Natural killer cell (primary cell): ENCODE results near the gene TACC3. TPM values are rescaled to one million over a fixed set of nuclear protein-coding genes. Genes with fewer than 3 reads are reported as not detected.

Experiments
- ATAC-seq, 3 donors: fragments of 150-1000 bp in 2 of 3; fragments of 200-7000 bp in 1 of 3; cut with Tn5 transposase; 1 replicate in 1 of 3; 2 replicates in 2 of 3; pipeline ENCODE4 v1.10.0; 2021; ENCODE audit warnings: mild to moderate bottlenecking in 2 of 3, moderate library complexity in 2 of 3
- DNase-seq, 2 donors: peaks; one replicate each; pipeline versions ENCODE4 v3.0.0 to v3.0.0-alpha.2; 2013 to 2021; ENCODE audit warnings: mixed read lengths in 1 of 2
- H3K27ac ChIP-seq: one replicate; pipeline ENCODE4 v1.5.1; 2013; ENCODE audit warnings: mild to moderate bottlenecking, low read length
- H3K27me3 ChIP-seq: one replicate; pipeline ENCODE4 v1.6.1; 2013; ENCODE audit warnings: low read length; ENCODE audit not compliant: control insufficient read depth, insufficient read depth
- H3K36me3 ChIP-seq: one replicate; pipeline ENCODE4 v1.6.1; 2013; ENCODE audit warnings: low read length; ENCODE audit not compliant: control insufficient read depth, insufficient read depth
- H3K4me1 ChIP-seq: one replicate; pipeline ENCODE4 v1.6.1; 2013; ENCODE audit warnings: low read length; ENCODE audit not compliant: control insufficient read depth, insufficient read depth
- H3K4me3 ChIP-seq: one replicate; pipeline ENCODE4 v1.5.1; 2013; ENCODE audit warnings: low read length
- H3K9me3 ChIP-seq: one replicate; pipeline ENCODE4 v1.6.1; 2013; ENCODE audit warnings: low read length; ENCODE audit not compliant: control insufficient read depth, insufficient read depth
- H3K27ac Mint-ChIP-seq, 2 donors: one replicate each; pipeline ENCODE4 v1.8.0; 2022; ENCODE audit warnings: mild to moderate bottlenecking in 2 of 2, mixed read lengths in 2 of 2, moderate library complexity in 1 of 2
- H3K27me3 Mint-ChIP-seq, 2 donors: one replicate each; pipeline ENCODE4 v1.8.0; 2022; ENCODE audit warnings: low read depth in 2 of 2, mixed read lengths in 2 of 2
- H3K36me3 Mint-ChIP-seq: one replicate; pipeline ENCODE4 v1.8.0; 2022; ENCODE audit warnings: mixed read lengths
- H3K4me1 Mint-ChIP-seq, 2 donors: one replicate each; pipeline ENCODE4 v1.8.0; 2022; ENCODE audit warnings: mixed read lengths in 2 of 2
- H3K4me3 Mint-ChIP-seq: one replicate; pipeline ENCODE4 v1.8.0; 2022; ENCODE audit warnings: mild to moderate bottlenecking, moderate library complexity, mixed read lengths
- H3K9me3 Mint-ChIP-seq, 2 donors: one replicate each; pipeline ENCODE4 v1.8.0; 2022; ENCODE audit warnings: mixed read lengths in 2 of 2
- CTCF ChIP-seq: fragments of 200-600 bp; IDR thresholded peaks from one replicate; pipeline ENCODE4 v1.8.0; 2022; ENCODE audit warnings: antibody characterized with exemption
- WGBS: methylation state at CpG from one replicate; pipeline ENCODE4 v1.1.7; 2013; ENCODE audit warnings: missing lambda C conversion rate; ENCODE audit not compliant: insufficient coverage; 5-methylcytosine and 5-hydroxymethylcytosine counted together
- intact Hi-C: fragments of 100-400 bp; cut with micrococcal nuclease; formaldehyde crosslinking; loops from one replicate; pipeline ENCODE4 v1.14.2; 2022
- total RNA-seq, 4 donors: library from RNA; stranded (reverse); fragments of 120-200 nt in 1 of 4; gene quantifications; one replicate each; pipeline versions ENCODE4 v1.2.3 to v1.2.4, GENCODE V29; 2013 to 2022

The TACC3 gene
- total RNA-seq, 3 donors from 2014 or later (not counting 1 experiment from before 2014, with no cell fraction given) = 23.4 to 43.7 (median 32.5) TPM

DNA sequence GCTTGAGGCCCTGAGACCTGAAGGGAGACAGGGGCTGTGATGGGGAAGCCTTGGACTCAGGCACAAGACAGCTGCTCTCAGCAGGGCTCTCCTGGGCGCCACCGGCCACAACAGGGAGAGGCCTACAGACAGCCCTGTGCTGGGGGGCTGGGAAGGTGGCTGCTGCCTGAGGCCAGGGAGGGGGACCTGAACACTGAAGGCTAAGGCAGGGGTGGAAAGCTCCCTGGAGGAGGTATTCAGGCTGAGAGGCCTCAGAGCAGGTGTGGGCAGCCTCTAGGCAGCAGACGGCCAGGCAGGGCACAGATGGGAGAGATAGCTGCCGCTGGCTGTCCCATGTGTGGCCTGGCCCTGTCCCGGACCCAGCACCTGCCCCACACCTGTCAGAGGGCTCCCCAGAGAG, 33.0 kb downstream of the TACC3 start:
- H3K9me3 ChIP-seq = no peaks in the 10 kb centered on the region
- peaks cover 18% of the 10 kb centered on the region for H3K4me1 ChIP-seq
- H3K36me3 ChIP-seq = no peaks in the 10 kb centered on the region
- H3K4me3 ChIP-seq = no peak overlapping the region
- H3K9me3 Mint-ChIP-seq = no peaks in the 10 kb centered on the region
- no peak for TF ChIP-seq CTCF
- H3K4me1 Mint-ChIP-seq = no peaks in the 10 kb centered on the region
- H3K27ac ChIP-seq = no peak overlapping the region
- DNase-seq (no peak), ATAC-seq (no peak)
- H3K27ac Mint-ChIP-seq = no peak overlapping the region
- H3K27me3 Mint-ChIP-seq = no peaks in the 10 kb centered on the region
- no peaks in the 10 kb centered on the region for H3K27me3 ChIP-seq
- intact Hi-C loops = no loop called here
- WGBS = 62% methylated on average over 5 of the region's 5 CpGs
- H3K4me3 Mint-ChIP-seq = no peak overlapping the region
- no peaks in the 10 kb centered on the region for H3K36me3 Mint-ChIP-seq

DNA sequence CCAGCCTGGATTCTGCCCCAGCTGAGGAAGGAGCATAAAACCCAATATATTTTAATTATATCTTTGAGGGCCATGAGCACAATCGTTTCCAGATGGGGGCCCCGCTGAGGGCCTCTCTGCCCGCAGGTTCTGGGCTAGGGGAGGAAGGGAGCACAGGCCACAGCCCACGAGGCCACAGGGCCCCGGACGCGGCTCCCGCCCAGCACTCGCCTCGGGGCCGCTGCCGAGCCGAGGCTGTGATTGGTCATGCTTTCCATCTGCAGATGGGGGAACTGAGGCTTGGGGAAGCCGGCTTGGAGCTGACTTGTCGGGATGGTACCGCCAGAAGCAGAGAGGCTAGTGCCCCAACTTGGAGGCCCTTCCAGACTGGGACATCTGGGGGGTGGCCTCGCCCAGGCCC, 34.0 kb downstream of the TACC3 start:
- Mint-ChIP-seq H3K4me3 (no peak overlapping the region), H3K36me3 (no peaks in the 10 kb centered on the region), H3K27me3 (no peaks in the 10 kb centered on the region), H3K4me1 (no peaks in the 10 kb centered on the region), H3K27ac (no peak overlapping the region), H3K9me3 (no peaks in the 10 kb centered on the region)
- no peak overlapping the region for H3K4me3 ChIP-seq
- WGBS = 83% methylated on average over 17 of the region's 17 CpGs
- intact Hi-C loops = no loop called here
- DNase-seq (no peak), ATAC-seq (no peak)
- no peaks in the 10 kb centered on the region for H3K27me3 ChIP-seq
- peaks cover 18% of the 10 kb centered on the region for H3K4me1 ChIP-seq
- no peak overlapping the region for H3K27ac ChIP-seq
- TF ChIP-seq CTCF = no peak
- no peaks in the 10 kb centered on the region for H3K9me3 ChIP-seq
- no peaks in the 10 kb centered on the region for H3K36me3 ChIP-seq

DNA sequence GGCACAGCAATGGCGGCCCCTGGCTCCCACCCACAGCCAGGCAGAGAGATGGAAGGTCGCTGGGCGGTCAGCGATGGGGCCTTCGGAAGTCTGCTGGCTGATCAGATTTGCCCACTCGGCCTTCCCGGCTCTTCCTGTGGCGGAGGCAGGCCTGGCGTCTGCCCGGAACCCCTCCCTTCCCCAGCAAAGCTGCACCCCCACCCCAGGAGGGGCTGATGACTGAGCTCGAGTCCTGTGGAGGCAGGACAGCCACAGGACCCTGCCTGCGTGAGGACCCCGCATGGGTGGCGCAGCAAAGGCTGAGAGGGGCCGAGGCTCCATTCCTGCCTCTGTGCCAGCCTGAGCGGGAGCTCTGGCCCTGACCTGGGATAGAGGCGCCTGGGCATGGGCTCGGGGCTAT, 34.8 kb downstream of the TACC3 start:
- no peak for TF ChIP-seq CTCF
- Histone ChIP-seq H3K36me3 (no peaks in the 10 kb centered on the region), H3K4me3 (no peak overlapping the region), H3K9me3 (no peaks in the 10 kb centered on the region), H3K4me1 (peaks cover 18% of the 10 kb centered on the region), H3K27me3 (no peaks in the 10 kb centered on the region), H3K27ac (no peak overlapping the region)
- ATAC-seq = no peak
- no peak for DNase-seq
- H3K9me3 Mint-ChIP-seq = no peaks in the 10 kb centered on the region
- intact Hi-C loops = no loop called here
- H3K27me3 Mint-ChIP-seq = no peaks in the 10 kb centered on the region
- H3K4me3 Mint-ChIP-seq = no peak overlapping the region
- no peaks in the 10 kb centered on the region for H3K4me1 Mint-ChIP-seq
- H3K36me3 Mint-ChIP-seq = no peaks in the 10 kb centered on the region
- no peak overlapping the region for H3K27ac Mint-ChIP-seq
- WGBS = 70% methylated on average over 18 of the region's 18 CpGs
